ENCODE measurements around the gene SERPINB10. TPM values are rescaled to one million over a fixed set of nuclear protein-coding genes. Genes with fewer than 3 reads are reported as not detected.

SERPINB10 gene
- total and polyA plus RNA-seq, 2 of the 8 experiments (the other 6 are each of a cell fraction or from before 2014, with no cell fraction given) = not detected

- Histone ChIP-seq H2BK20ac (ENCODE audit: low read length) (no peak overlapping the region), H4K91ac (replicated peaks; ENCODE audit: insufficient read length, low read length) (no peak overlapping the region), H3K56ac (replicated peaks; ENCODE audit: insufficient read length, low read depth, low read length) (no peak overlapping the region), H2BK12ac (ENCODE audit: low read depth, low read length) (no peak overlapping the region), H3K9me3 (ENCODE audit: insufficient read depth in 2 of 2, low read depth in 1 of 2, low read length in 1 of 2) (no peaks in the 10 kb centered on the region), H4K5ac (ENCODE audit: insufficient read length, low read depth, low read length) (no peak overlapping the region), H2AK5ac (ENCODE audit: low read depth, low read length) (no peak overlapping the region), H3K79me1 (ENCODE audit: low read depth, low read length) (no peaks in the 10 kb centered on the region), H3K4me1 (replicated peaks in 1 of 4; ENCODE audit: control insufficient read depth in 3 of 4, insufficient read depth in 4 of 4, low read length in 3 of 4) (no peaks in the 10 kb centered on the region), H3K23me2 (ENCODE audit: low read depth, low read length) (no peaks in the 10 kb centered on the region), H3K27me3 (replicated peaks in 1 of 4; ENCODE audit: control insufficient read depth in 3 of 4, extremely low read depth in 1 of 4, insufficient read depth in 3 of 4, low read length in 3 of 4) (no peaks in the 10 kb centered on the region), H3K4me3 (ENCODE audit: extremely low read depth in 1 of 4, insufficient read depth in 2 of 4, low read depth in 3 of 4, low read length in 4 of 4) (no peak overlapping the region), H3K4me2 (ENCODE audit: insufficient read depth in 1 of 2, low read depth in 2 of 2, low read length in 2 of 2) (no peak overlapping the region), H3K36me3 (ENCODE audit: control insufficient read depth in 2 of 4, insufficient read depth in 4 of 4, low read length in 3 of 4) (no peaks in the 10 kb centered on the region), H2BK5ac (ENCODE audit: low read depth, low read length) (no peak overlapping the region), H3K9ac (replicated peaks in 1 of 4; ENCODE audit: extremely low read depth in 1 of 4, low read depth in 3 of 4, low read length in 3 of 4) (no peak overlapping the region), H2AFZ (ENCODE audit: low read length) (no peak overlapping the region), H4K8ac (ENCODE audit: extremely low read depth, insufficient read depth, low read length) (no peak overlapping the region), H4K20me1 (replicated peaks in 1 of 2; ENCODE audit: control insufficient read depth in 1 of 2, insufficient read depth in 2 of 2, low read length in 2 of 2) (no peaks in the 10 kb centered on the region), H3K27ac (ENCODE audit: low read depth, low read length) (no peak overlapping the region), H2BK15ac (ENCODE audit: low read length) (no peak overlapping the region), H3K14ac (ENCODE audit: insufficient read length) (no peak overlapping the region), H3K4ac (replicated peaks; ENCODE audit: insufficient read length, low read depth, low read length) (no peak overlapping the region), H2BK120ac (replicated peaks; ENCODE audit: low read depth, low read length) (no peak overlapping the region), H3K23ac (ENCODE audit: insufficient read length) (no peak overlapping the region), H3K79me2 (ENCODE audit: control insufficient read depth in 1 of 2, insufficient read depth in 2 of 2, low read length in 2 of 2) (no peaks in the 10 kb centered on the region), H3K18ac (ENCODE audit: extremely low read depth, low read length) (no peak overlapping the region)
- no peak for DNase-seq (ENCODE audit: low read depth in 1 of 2, low spot score in 2 of 2)
- FAIRE-seq = peak; percentile 39
- CTCF ChIA-PET (ENCODE audit: partially characterized antibody) = no interaction called here
- TF ChIP-seq ZNF274 (IDR thresholded peaks at IDR 0.05; ENCODE audit: borderline replicate concordance, extremely low read depth, low read length) (no peak), NANOG (IDR thresholded peaks at IDR 0.05; ENCODE audit: insufficient read depth, low read depth, low read length, poor library complexity, severe bottlenecking) (no peak), YY1 (IDR thresholded peaks at IDR 0.05; ENCODE audit: low read depth, low read length) (no peak), PHF8 (conservative IDR thresholded peaks at IDR 0.05; ENCODE audit: low read depth, low read length) (no peak)
- 77% methylated on average over 1 of the region's 1 CpG; no CpG with 5 or more reads in 1 of the 2 experiments for WGBS, 2 experiments (ENCODE audit: extremely low coverage in 1 of 2, insufficient coverage in 1 of 2, insufficient read length in 1 of 2, insufficient replicate concordance in 2 of 2, low coverage in 1 of 2, low lambda C conversion rate in 2 of 2, missing lambda C conversion rate in 1 of 2)
- POLR2A ChIA-PET (ENCODE audit: partially characterized antibody) = no interaction called here
Measured at GRCh38 chr18:63888470-63889190, 19.1 kb upstream of the SERPINB10 start.

All from H1 (cell line).